GM18498 (cell line): ENCODE measurements around the gene OR2T12.
"Not testable (repeated sequence)": the region's sequence is repeated elsewhere in the genome, so short reads cannot be mapped to it uniquely, and the experiment has no call there.

Source experiments
- ATAC-seq: cut with Tn5 transposase; IDR thresholded peaks from one replicate; pipeline ENCODE4 v1.9.1; 2021; ENCODE audit warnings: mild to moderate bottlenecking, moderate library complexity; ENCODE audit not compliant: unreplicated experiment

OR2T12 gene, protein sequence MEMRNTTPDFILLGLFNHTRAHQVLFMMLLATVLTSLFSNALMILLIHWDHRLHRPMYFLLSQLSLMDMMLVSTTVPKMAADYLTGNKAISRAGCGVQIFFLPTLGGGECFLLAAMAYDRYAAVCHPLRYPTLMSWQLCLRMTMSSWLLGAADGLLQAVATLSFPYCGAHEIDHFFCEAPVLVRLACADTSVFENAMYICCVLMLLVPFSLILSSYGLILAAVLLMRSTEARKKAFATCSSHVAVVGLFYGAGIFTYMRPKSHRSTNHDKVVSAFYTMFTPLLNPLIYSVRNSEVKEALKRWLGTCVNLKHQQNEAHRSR

DNA sequence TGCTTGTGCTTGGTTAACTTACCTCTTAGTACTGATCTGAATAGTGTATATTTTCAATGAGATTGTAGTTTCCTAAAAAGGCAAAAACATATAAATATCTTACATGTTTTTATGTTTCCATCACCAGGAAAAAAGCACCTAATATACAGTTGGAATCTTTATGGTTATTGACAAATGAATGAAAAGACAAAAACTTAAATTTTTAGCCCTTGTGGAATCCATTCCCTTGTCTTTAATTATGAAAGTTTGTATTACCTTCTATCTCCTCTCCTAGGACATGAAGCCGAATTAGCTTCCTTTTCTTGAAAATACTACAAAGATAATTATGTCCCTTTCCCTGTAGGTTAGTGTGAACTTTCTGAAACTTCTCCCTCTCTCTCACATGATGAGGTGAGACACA, at the start of gene OR2T12:
OR2T12 (minus strand) TSS at position 101 of the 400 bp plus-strand sequence. CDS start 7,846 bp downstream, outside the sequence.
- no peak for ATAC-seq

DNA sequence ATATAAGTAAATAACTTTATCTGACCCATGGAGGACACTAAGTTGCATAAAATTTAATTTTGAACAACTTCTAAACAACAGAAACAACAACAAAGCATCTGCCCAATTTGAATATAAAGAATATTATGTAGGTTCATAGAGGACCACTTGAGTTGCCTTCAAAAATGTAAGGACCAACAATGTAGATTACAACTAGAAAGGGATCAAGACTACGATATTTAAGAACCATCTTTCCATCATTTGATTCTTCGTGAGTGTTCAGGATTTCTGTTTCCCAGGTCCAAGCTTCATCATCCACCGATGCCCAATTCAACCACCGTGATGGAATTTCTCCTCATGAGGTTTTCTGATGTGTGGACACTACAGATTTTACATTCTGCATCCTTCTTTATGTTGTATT, 45.3 kb upstream of the OR2T12 start, which contains the start of gene OR14C36:
OR14C36 (plus strand) TSS at position 301 of the 400 bp plus-strand sequence; CDS start at position 301, 0 bp downstream.
- no peak for ATAC-seq

DNA sequence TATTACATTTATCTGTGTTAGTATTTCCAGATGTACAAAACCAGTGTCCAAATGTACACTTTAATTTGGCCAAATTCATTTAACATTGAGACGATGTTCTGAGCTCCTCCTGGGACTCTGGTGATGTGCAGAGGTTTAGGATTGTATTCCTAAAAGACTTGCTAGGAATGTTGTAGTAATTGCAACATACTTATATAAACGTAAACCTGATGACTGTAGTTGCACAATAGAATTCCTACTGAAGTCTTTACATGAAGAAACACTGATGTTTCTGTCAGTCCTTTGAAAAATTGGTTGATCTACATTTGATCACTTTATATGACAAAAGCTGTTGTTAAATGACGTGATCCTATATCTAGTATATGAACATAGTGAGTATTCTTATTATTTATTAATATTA, 40.2 kb upstream of the OR2T12 start:
- no peak for ATAC-seq

DNA sequence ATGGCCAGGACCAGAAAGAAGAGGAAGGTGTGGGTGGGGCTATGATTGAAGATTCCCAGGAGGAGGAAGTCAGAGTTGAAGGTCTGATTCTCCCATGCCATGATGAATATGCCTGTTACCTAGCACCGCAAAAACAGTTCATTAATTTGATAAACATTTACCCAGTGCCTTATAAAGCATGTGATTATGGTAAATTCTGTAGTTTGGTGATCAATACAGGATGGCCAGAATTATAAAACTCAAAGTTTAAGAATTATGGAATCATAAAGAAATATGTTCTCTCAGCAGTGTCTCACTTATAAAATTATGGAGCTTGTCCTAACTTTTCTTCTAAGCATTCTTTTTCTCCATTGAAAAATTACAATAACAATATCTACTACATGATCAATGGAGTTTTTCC, 21.2 kb upstream of the OR2T12 start, which contains the start of gene OR2M7:
OR2M7 (minus strand) TSS at position 101 of the 400 bp plus-strand sequence; CDS start at position 101, 0 bp downstream.
- no peak for ATAC-seq

DNA sequence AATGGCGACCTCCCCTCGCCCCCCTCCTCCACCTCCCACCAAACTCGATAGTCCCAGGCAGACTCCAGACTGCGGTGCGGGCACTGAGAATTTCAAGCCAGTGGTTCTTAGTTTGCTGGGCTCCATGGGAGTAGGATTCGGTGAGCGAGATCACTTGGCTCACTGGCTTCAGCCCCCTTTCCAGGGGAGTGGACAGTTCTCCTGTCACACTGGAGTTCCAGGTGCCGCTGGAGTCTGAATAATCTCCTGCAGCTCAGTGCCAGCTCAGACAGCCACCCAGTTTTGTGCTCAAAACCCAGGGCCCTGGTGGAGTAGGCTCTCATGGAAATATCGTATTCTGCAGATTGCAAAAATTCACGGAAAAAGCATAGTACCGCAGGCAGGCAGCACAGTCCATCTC, 13.6 kb upstream of the OR2T12 start:
- ATAC-seq = no peak

DNA sequence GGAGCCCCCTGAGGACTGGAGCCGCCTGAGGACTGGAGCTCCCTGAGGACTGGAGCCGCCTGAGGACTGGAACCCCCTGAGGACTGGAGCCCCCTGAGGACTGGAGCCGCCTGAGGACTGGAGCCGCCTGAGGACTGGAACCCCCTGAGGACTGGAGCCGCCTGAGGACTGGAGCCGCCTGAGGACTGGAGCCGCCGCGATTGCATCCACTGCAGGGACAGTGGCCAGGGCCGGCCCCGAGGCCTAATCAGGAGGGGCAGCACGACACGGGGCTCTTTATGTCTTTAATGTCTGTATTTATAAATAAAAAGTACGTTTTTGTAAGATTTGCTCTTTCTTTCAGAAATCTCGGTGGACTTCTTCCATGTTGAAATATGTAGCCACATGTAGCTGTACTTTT, 3.5 kb upstream of the OR2T12 start:
- ATAC-seq = not testable (repeated sequence)

DNA sequence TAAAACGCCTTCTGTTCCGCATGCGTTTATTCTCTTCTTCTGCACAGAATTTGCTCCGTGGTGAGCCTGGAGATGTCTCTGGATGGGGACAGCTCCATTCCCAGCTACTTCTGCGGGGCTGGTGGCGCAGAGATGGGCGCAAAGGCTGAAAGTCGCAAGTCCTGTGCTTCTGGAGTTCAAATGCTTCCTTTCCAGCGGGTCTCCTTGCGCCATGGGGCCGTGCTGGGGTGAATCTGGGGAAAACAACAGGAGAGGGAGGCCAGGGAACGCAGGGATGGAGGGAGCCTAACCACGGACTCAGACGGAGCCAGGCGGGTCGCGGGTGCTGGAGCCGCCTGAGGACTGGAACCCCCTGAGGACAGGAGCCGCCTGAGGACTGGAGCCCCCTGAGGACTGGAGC, 2.9 kb upstream of the OR2T12 start:
- no peak for ATAC-seq

DNA sequence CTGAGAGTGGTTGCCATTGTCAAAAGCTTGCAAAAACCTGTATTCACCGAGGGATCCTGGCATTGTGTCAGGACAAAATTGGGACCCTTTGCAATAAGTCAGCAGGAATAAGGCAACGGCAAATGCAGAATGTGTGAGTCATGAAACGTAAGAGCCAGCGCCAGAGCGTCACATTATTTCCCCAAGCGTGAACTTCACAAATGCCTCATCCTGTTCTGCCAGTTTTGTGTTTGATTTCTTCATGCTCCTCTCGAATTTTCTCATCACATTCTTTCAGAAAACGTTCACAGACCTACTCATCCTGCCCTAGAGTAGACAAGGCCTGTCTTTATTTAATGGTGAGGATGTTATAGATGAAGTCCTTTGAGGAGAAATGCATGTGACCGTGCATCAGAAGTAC, 2.4 kb upstream of the OR2T12 start:
- not testable (repeated sequence) for ATAC-seq

DNA sequence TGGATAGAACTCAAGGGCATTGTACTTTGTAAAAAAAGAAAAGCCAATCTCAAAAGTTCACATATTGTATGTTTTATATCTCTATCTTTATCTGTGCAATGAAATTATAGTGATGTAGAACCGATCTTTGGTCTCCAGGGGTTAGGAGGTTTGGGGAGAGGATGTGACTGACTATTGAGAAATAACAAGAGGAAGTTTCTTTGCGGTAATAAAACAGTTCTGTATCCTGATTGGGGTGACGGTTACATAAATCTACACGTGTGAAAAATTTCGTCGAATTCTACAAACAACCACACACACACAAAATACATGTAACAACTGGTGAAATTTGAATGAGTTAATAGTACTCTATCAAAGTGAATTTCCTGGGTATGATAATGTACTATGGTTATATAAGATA, 14.8 kb downstream of the OR2T12 start:
- no peak for ATAC-seq

DNA sequence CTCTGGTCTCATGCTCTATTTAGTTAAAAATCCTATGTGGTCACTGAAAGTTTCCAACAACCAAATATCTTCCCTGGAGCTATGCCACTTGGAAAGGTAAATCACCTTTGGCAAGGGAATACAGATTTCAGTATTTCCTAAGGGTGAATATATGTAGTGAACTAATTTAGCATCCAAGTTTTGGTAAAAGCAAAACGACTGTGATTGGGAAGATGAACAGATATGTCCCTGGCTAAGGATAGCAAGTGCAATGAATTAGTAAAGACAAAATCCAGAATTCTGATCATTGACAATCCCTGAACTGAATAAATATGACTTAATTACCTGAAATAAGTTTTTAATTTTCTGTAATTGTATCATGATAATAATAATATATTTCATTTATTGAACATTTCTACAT, 25.3 kb downstream of the OR2T12 start, which contains the start of gene OR2T33:
OR2T33 (minus strand) TSS at position 101 of the 400 bp plus-strand sequence. CDS start 4,162 bp downstream, outside the sequence.
- ATAC-seq = no peak

DNA sequence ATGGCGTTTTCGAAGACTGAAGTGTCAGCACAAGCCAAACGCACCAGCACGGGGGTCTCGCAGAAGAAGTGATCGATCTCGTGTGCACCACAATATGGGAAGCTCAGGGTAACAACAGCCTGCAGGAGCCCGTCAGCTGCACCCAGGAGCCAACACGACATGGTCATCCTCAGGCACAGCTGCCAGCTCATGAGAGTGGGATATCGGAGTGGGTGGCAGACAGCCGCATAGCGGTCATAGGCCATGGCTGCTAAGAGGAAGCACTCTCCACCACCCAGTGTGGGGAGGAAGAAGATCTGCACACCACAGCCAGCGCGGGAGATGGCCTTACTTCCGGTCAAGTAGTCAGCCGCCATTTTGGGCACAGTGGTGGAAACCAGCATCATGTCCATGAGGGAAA, 30.0 kb downstream of the OR2T12 start:
- not testable (repeated sequence) for ATAC-seq

DNA sequence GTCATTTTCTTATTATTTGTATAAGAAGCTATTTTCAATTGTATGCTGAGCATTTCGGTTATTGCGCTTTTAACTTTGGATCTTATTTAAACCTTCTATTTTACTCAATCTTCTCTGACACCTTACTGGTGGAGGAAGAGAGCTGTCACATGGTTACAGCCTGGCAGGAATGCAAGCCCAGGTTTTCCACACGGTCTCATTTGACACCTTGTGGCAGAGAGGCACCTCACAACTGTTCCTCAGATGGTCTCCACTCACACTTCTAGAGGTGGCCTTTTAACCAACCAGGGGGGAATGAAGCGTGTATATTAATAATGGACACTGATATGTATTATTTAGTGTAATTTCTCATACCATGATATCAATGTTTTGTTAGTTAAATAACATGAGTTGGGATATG, 35.0 kb downstream of the OR2T12 start:
- no peak for ATAC-seq

DNA sequence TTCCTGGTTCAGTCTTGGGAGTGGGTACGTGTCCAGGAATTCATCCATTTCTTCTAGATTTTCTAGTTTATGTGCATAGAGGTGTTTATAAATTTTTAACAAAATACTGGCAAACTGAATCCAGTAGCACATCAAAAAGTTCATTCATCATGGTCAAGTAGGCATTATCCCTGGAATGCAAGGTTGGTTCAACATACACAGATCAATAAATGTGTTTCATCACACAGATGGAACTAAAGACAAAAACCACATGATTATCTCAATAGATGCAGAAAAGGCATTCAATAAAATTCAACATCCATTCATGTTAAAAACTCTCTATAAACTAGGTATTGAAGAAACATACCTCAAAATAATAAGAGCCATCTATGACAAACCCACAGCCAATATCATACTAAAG, 43.9 kb downstream of the OR2T12 start:
- ATAC-seq = not testable (repeated sequence)

DNA sequence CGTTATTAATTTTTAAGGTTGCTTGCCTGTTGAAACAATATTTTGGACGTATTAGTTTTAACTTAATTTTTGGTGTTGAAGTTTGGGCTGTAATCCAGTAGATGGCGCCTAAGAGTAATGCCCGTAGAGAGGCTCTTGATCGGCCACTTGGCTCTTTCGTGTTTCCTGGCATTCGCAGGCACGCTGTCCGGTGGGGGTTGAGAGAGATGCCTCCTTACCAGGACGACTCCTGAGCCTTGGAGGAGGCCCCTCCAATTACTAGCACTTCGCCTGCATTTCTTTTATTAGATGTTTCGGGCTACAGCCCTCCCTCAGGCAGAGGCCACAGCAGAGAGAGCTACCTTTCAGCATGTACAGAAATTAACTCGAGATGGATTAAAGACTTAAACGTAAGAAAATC, 60.0 kb downstream of the OR2T12 start:
- ATAC-seq = peak; percentile 84
